Prostate gland (tissue), 2 donors: ENCODE data around the gene PEX1. TPM values are rescaled to one million over a fixed set of nuclear protein-coding genes. Genes with fewer than 3 reads are reported as not detected.
"Not testable (repeated sequence)": the region's sequence is repeated elsewhere in the genome, so short reads cannot be mapped to it uniquely, and the experiment has no call there.

Source experiments
- DNase-seq: peaks from one replicate; pipeline ENCODE4 v3.0.0-alpha.2; 2019; ENCODE audit warnings: low spot score
- H3K27ac ChIP-seq, 2 donors: fragments of 200-600 bp; sonication (generic); 2 replicates each; pipeline ENCODE4 v1.5.1; 2017 to 2019
- H3K27me3 ChIP-seq: fragments of 200-600 bp; sonication (generic); replicated peaks from 2 replicates; pipeline ENCODE4 v1.5.1; 2019; ENCODE audit not compliant: insufficient read depth
- H3K36me3 ChIP-seq, 2 donors: fragments of 200-600 bp; sonication (generic); 1 replicate in 1 of 2; 2 replicates in 1 of 2; pipeline versions ENCODE4 v1.5.1 to v1.8.1; 2017 to 2019
- H3K4me1 ChIP-seq: fragments of 200-600 bp; sonication (generic); replicated peaks from 2 replicates; pipeline ENCODE4 v1.5.1; 2019
- H3K4me3 ChIP-seq, 2 donors: fragments of 200-600 bp; sonication (generic); 2 replicates each; pipeline ENCODE4 v1.5.1; 2017 to 2019
- H3K9me3 ChIP-seq: fragments of 200-600 bp; sonication (generic); 2 replicates; pipeline ENCODE4 v1.5.1; 2017
- POLR2A ChIP-seq: fragments of 450-650 bp; IDR thresholded peaks from one replicate; pipeline ENCODE4 v1.6.1; 2016; ENCODE audit warnings: antibody characterized with exemption, mild to moderate bottlenecking
- POLR2AphosphoS5 ChIP-seq: sonication (generic); formaldehyde crosslinking; IDR thresholded peaks from one replicate; pipeline ENCODE4 v1.6.1; 2017; ENCODE audit warnings: antibody characterized with exemption
- WGBS: methylation state at CpG from one replicate; pipeline ENCODE4 v1.1.5; 2018; 5-methylcytosine and 5-hydroxymethylcytosine counted together
- intact Hi-C: fragments of 100-400 bp; cut with DNase I; formaldehyde crosslinking; loops from one replicate; pipeline ENCODE4 v1.14.2; 2022
- total RNA-seq, 2 donors: library from RNA; depleted of rRNA; stranded (reverse); fragments of >200 nt; gene quantifications; one replicate each; pipeline ENCODE4 v1.1.0, GENCODE V29; 2016
- TF ChIP-seq, protein P1 (sequence below), 4 experiments: fragments of 200-600 bp in 2 of 4; fragments of 450-650 bp in 2 of 4; sonication (generic) in 2 of 4; IDR thresholded peaks; 1 replicate in 3 of 4; 2 replicates in 1 of 4; pipeline ENCODE4 v1.5.1; 2016 to 2019; ENCODE audit warnings: antibody characterized with exemption in 4 of 4, mild to moderate bottlenecking in 2 of 4, moderate library complexity in 2 of 4

Gene PEX1
- total RNA-seq, 2 donors from 2014 or later: 17.3 to 23.0 TPM

DNA sequence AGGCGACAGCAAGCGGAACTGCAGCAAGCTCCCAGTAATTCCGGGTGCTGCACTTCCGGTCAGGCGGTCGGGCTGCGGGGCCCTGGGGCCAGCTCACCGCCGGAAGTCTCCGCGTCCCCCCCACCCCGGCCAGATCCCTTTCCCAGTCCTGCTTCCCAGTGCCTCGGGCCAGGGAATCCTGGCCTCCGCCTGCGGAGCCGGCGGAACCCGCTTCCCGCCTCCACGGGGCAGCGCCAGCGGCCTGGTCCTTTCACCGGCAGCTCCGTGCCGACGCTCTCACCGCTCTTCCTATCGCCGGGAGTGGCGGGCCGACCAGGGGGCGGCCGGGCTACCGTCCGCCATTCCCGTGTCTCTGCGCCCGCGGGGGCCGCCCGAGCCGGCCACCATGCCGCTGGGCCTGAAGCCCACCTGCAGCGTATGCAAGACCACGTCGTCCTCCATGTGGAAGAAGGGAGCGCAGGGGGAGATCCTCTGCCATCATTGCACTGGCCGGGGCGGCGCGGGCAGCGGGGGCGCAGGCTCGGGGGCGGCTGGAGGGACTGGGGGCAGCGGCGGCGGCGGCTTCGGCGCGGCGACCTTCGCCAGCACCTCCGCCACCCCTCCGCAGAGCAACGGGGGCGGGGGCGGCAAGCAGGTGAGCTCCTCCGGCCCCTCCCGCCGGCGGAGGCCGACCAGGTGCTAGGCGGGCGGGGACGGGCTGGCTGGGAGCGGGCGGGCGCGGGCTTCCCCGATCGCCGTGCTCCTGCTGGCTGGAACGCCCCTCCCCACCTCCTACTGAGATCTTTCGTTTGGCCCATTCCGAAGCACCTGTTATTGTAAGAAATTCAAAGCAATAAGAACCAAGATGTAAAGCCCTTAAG lies 80.7 kb downstream of the PEX1 start, which contains the start of gene GATAD1:
Gene GATAD1 (plus strand): TSS at position 138 of the 860 bp plus-strand sequence. CDS start 248 bp downstream, at position 386.
- intact Hi-C loops: loop anchor here (2.0 to 5.0 kb wide), 2 partner anchors 313 to 570 kb away; partner anchors contain the start of gene CYP51A1
- Histone ChIP-seq H3K27ac (peak within 1 kb of the TSS; percentile 97), H3K27me3 (no peaks in the 10 kb centered on the region), H3K9me3 (no peaks in the 10 kb centered on the region), H3K4me3 (peak within 1 kb of the TSS; percentile 98 to 99), H3K36me3 (no peaks in the 10 kb centered on the region), H3K4me1 (no peaks in the 10 kb centered on the region)
- under 1% methylated on average over 83 of the region's 87 CpGs for WGBS
- TF ChIP-seq, protein P1, sequence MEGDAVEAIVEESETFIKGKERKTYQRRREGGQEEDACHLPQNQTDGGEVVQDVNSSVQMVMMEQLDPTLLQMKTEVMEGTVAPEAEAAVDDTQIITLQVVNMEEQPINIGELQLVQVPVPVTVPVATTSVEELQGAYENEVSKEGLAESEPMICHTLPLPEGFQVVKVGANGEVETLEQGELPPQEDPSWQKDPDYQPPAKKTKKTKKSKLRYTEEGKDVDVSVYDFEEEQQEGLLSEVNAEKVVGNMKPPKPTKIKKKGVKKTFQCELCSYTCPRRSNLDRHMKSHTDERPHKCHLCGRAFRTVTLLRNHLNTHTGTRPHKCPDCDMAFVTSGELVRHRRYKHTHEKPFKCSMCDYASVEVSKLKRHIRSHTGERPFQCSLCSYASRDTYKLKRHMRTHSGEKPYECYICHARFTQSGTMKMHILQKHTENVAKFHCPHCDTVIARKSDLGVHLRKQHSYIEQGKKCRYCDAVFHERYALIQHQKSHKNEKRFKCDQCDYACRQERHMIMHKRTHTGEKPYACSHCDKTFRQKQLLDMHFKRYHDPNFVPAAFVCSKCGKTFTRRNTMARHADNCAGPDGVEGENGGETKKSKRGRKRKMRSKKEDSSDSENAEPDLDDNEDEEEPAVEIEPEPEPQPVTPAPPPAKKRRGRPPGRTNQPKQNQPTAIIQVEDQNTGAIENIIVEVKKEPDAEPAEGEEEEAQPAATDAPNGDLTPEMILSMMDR (IDR thresholded peaks at IDR 0.05): peak; percentile 86 to 98 (median 94)
- peak; percentile 93 for TF ChIP-seq POLR2AphosphoS5
- TF ChIP-seq POLR2A: peak; percentile 78
- peak; percentile 93 for DNase-seq

DNA sequence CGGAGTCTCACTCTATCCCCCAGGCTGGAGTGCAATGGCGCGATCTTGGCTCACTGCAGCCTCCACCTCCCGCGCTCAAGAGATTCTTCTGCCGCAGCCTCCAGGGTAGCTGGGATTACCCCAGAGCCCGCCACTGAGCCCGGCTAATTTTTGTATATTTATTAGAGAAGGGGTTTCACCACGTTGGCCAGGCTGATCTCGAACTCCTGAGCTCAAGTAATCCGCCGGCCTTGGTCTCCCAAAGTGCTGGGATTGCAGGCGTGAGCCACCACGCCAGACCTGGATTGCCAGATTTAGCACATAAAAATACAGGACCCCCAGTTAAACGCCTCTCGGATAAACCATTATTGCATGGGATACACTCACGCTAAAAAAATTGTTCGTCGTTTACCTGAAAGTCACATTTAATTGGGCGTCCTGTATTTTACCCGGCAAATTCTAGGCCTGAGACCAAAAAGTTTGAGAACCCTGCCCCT lies 81.4 kb downstream of the PEX1 start:
- Histone ChIP-seq H3K4me1 (no peaks in the 10 kb centered on the region), H3K36me3 (no peaks in the 10 kb centered on the region), H3K27ac (peak overlapping the region; percentile 97), H3K27me3 (no peaks in the 10 kb centered on the region), H3K9me3 (no peaks in the 10 kb centered on the region), H3K4me3 (peak overlapping the region; percentile 98 to 99)
- TF ChIP-seq POLR2A: no peak
- TF ChIP-seq, protein P1 (IDR thresholded peaks at IDR 0.05): no peak
- TF ChIP-seq POLR2AphosphoS5: no peak
- intact Hi-C loops: loop anchor here (2.0 to 5.0 kb wide), 2 partner anchors 312 to 570 kb away; partner anchors contain the start of gene CYP51A1
- no peak for DNase-seq
- 53% methylated on average over 21 of the region's 21 CpGs for WGBS

GRCh38 chr7:92442720-92443119 lies 85.6 kb downstream of the PEX1 start:
- not testable (repeated sequence) for DNase-seq, H3K9me3 ChIP-seq, H3K27me3 ChIP-seq, H3K4me1 ChIP-seq, H3K4me3 ChIP-seq, H3K27ac ChIP-seq, H3K36me3 ChIP-seq
- 85% methylated on average over 2 of the region's 2 CpGs for WGBS
- intact Hi-C loops: loop anchor here (5.0 kb wide), 1 partner anchor 195 kb away; the partner anchor contains the start of genes ANKIB1 and KRIT1

DNA sequence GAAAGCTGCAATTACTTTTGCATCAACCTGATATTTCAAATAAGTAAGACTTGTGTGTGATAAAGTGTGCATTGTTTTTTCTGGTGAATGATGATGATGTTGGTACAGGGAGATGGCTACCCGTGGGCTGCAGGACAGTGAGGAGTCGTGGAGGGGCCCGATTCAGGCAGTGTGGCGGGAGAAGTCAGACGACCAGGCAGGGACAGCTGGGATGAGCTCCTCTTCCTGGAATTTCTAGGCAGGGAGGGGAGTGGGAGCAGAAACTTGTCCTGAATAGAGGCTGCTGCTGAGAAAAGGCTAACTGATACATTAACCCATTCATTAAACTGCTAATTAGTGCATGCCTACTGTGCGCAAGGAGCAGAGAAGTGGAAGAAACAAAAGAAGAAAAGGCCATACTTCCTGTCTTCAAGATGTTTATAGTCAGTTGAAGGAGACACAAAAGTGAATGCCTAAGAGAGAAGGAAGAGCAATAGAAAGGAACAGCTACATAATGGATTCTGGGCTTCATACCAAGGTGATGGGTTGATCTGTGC lies 90.3 kb downstream of the PEX1 start:
- Histone ChIP-seq H3K4me1 (no peaks in the 10 kb centered on the region), H3K9me3 (no peaks in the 10 kb centered on the region), H3K36me3 (no peaks in the 10 kb centered on the region), H3K27me3 (no peaks in the 10 kb centered on the region), H3K4me3 (no peak overlapping the region), H3K27ac (no peak overlapping the region)
- no peak for DNase-seq
- WGBS: 70% methylated on average over 6 of the region's 6 CpGs
- TF ChIP-seq POLR2AphosphoS5 (no peak), POLR2A (no peak)
- TF ChIP-seq, protein P1 (IDR thresholded peaks at IDR 0.05): no peak
- intact Hi-C loops: no loop called here

Other genes starting within 250 kb of the PEX1 start
- gene GATAD1, start 81.0 kb downstream of the PEX1 start, total RNA-seq: 10 to 100 TPM; 26.9 to 56.3 TPM
- gene ERVW-1, start 50.6 kb downstream of the PEX1 start, total RNA-seq: 1 to 10 TPM in 1 of 2 donors, not detected in 1; 1.8 TPM
- gene RBM48, start 275 bp upstream of the PEX1 start, total RNA-seq: 10 to 100 TPM in 1 of 2 donors, 1 to 10 TPM in 1; 8.5 to 13.7 TPM
- gene FAM133B, start 61.9 kb upstream of the PEX1 start, total RNA-seq: 10 to 100 TPM; 14.4 to 20.8 TPM